Hepatocyte (in vitro differentiated cells): ENCODE measurements around the gene MRPL37.

Experiments
- EZH2 ChIP-seq: fragments of 200-600 bp; sonication (generic); IDR thresholded peaks from 2 replicates; pipeline ENCODE4 v1.6.1; 2016; ENCODE audit warnings: antibody characterized with exemption, mild to moderate bottlenecking, borderline replicate concordance
- EZH2phosphoT487 ChIP-seq: fragments of 200-600 bp; sonication (generic); IDR thresholded peaks from one replicate; pipeline ENCODE4 v1.6.1; 2018; ENCODE audit warnings: antibody characterized with exemption, mild to moderate bottlenecking, low read depth, moderate library complexity; ENCODE audit not compliant: unreplicated experiment, severe bottlenecking
- TF ChIP-seq, protein P1 (sequence below): fragments of 200-600 bp; sonication (generic); IDR thresholded peaks from 2 replicates; pipeline ENCODE4 v1.5.1; 2016; ENCODE audit warnings: antibody characterized with exemption, mild to moderate bottlenecking; ENCODE audit not compliant: poor library complexity

DNA sequence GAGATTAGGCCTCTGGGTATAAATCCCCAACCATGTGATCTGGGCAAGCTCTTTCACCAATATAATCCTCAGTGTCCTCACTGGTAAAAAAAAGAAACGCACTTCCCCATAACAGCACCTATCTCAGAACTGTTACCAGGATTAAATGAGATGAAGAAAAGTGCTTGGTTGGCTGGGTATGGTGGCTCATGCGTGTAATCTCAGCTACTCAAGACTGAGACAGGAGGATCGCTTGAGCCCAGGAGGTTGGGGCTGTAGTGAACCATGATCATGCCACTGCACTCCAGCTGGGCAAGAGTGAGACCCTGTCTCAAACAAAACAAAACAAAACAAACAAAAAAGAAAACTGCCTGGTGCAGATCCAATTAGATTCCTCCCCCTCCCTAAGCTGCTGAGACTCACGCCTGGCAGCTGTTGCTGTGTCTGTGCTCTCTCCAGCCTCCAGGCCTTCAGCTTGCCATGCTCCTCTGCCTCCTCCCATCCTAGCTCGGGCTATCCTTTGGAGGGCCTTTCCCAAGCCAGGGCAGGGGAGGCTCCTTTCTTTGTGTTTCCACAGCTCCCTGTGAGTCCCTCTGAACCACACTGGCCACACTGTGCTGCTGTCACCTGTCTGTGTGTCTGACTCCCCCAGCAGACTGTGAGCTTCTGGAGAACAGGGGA lies 19.1 kb upstream of the MRPL37 start:
- TF ChIP-seq EZH2 (no peak), EZH2phosphoT487 (no peak)
- TF ChIP-seq, protein P1, sequence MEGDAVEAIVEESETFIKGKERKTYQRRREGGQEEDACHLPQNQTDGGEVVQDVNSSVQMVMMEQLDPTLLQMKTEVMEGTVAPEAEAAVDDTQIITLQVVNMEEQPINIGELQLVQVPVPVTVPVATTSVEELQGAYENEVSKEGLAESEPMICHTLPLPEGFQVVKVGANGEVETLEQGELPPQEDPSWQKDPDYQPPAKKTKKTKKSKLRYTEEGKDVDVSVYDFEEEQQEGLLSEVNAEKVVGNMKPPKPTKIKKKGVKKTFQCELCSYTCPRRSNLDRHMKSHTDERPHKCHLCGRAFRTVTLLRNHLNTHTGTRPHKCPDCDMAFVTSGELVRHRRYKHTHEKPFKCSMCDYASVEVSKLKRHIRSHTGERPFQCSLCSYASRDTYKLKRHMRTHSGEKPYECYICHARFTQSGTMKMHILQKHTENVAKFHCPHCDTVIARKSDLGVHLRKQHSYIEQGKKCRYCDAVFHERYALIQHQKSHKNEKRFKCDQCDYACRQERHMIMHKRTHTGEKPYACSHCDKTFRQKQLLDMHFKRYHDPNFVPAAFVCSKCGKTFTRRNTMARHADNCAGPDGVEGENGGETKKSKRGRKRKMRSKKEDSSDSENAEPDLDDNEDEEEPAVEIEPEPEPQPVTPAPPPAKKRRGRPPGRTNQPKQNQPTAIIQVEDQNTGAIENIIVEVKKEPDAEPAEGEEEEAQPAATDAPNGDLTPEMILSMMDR: no peak
